Measurements from ENCODE around the gene TBX2. TPM values are rescaled to one million over a fixed set of nuclear protein-coding genes. Genes with fewer than 3 reads are reported as not detected.

Gene TBX2
- total RNA-seq, 4 donors from 2014 or later, result 2.3 to 31.4 (median 8.2) TPM

DNA sequence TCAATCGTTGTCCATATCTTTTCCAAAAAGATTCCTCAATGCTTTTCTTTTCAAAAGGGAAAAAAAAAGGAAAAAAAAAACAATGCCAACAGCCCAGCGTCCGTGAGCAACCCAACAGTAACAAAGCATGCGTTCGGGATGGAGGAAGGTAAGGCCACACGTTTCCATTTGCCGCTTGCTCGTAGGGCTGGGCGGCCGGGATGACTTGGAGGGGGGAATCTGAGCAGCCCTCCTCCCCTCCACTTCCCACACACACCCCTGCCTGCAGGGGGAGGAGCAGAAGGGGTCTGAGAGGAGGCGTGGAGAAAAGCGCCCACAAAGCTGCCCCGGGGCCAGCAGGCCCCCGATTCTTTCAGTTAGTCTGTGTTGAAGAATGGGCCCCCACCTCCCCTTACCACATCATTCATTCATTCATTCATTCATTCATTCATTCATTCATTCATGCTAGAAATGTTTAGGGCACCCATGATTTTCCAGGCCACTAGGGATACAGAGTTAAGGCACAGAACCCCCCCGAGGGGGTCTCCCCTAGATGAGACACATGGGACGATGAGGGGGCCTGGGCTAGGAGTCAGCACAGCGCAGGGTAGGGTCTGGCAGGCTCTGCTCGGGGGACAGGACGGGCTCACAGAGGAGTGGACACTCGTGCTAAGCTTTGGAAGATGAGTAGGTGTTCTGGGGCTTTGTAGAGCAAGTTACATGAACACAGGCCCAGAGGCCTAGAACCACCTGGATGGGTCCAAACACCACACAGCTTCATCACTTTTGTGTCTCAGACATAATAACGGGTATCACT lies 10.9 kb upstream of the TBX2 start:
- DNase-seq, result no peak
- H3K27me3 ChIP-seq, result no peaks in the 10 kb centered on the region
- H3K36me3 ChIP-seq, result no peaks in the 10 kb centered on the region
- H3K9me3 ChIP-seq, result no peaks in the 10 kb centered on the region
- no peak overlapping the region for H3K4me3 ChIP-seq
- peaks cover 0 to 7% (median 2%) of the 10 kb centered on the region in 4 donors for H3K4me1 ChIP-seq
- TF ChIP-seq, protein P1, sequence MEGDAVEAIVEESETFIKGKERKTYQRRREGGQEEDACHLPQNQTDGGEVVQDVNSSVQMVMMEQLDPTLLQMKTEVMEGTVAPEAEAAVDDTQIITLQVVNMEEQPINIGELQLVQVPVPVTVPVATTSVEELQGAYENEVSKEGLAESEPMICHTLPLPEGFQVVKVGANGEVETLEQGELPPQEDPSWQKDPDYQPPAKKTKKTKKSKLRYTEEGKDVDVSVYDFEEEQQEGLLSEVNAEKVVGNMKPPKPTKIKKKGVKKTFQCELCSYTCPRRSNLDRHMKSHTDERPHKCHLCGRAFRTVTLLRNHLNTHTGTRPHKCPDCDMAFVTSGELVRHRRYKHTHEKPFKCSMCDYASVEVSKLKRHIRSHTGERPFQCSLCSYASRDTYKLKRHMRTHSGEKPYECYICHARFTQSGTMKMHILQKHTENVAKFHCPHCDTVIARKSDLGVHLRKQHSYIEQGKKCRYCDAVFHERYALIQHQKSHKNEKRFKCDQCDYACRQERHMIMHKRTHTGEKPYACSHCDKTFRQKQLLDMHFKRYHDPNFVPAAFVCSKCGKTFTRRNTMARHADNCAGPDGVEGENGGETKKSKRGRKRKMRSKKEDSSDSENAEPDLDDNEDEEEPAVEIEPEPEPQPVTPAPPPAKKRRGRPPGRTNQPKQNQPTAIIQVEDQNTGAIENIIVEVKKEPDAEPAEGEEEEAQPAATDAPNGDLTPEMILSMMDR (IDR thresholded peaks at IDR 0.05), result no peak
- TF ChIP-seq POLR2A (IDR thresholded peaks at IDR 0.05), result no peak
- H3K27ac ChIP-seq, result no peak overlapping the region

DNA sequence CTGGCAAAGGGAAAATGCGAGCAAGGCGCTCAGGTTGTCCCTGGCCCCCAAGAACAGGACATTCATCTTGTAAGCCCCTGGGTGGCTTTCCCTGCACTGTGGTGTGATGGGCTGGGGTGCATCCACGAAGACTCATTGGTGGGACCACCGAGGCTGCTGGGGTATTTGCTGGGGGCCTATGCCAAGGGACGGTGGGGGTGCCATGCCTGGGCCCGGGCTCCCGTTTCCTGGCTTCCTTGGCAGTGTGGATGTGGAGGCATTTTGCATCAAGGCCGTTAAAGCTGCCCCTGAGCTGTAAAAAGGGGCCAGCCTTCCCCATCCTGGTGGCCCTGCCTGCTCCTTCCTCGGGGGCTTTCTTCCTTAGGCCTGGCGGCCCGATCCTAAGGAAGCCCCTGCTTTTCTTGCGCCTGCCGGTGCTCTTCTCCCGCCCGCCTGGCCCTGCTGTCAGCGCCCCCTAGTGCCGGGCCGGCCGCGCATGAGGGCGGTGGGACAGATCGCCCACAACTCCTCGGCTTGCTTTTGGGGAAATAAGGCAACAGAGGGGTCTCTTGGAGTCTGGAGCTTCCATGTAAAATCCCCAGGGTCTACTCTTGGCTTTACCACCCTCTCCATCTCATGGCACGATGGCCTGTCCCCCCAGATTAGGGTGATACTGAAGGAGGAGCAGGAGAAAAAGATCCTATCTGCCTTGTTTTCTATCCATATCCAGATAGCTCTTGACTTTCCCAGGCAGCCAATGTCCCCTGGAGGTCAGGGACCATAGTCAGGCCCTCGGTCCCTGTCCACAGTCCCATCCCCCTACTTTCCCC lies 9.8 kb upstream of the TBX2 start:
- no peaks in the 10 kb centered on the region for H3K36me3 ChIP-seq
- H3K27ac ChIP-seq, result no peak overlapping the region
- H3K4me1 ChIP-seq, result peaks cover 0 to 7% (median 2%) of the 10 kb centered on the region in 4 donors
- peak in 2 of 3 donors; percentile 40 to 61 for DNase-seq
- H3K9me3 ChIP-seq, result no peaks in the 10 kb centered on the region
- TF ChIP-seq, protein P1 (IDR thresholded peaks at IDR 0.05), result peak; percentile 37 to 83 (median 70)
- no peak for TF ChIP-seq POLR2A (IDR thresholded peaks at IDR 0.05)
- H3K4me3 ChIP-seq, result no peak overlapping the region
- no peaks in the 10 kb centered on the region for H3K27me3 ChIP-seq

GRCh38 chr17:61390479-61390791 lies 9.2 kb upstream of the TBX2 start:
- Histone ChIP-seq H3K36me3 (no peaks in the 10 kb centered on the region), H3K9me3 (no peaks in the 10 kb centered on the region), H3K27ac (no peak overlapping the region), H3K4me1 (peaks cover 0 to 7% (median 2%) of the 10 kb centered on the region in 4 donors), H3K27me3 (no peaks in the 10 kb centered on the region), H3K4me3 (no peak overlapping the region)
- no peak for DNase-seq
- TF ChIP-seq POLR2A (IDR thresholded peaks at IDR 0.05), result no peak
- TF ChIP-seq, protein P1 (IDR thresholded peaks at IDR 0.05), result no peak

GRCh38 chr17:61391595-61392291 lies 7.9 kb upstream of the TBX2 start:
- Histone ChIP-seq H3K27ac (no peak overlapping the region), H3K36me3 (no peaks in the 10 kb centered on the region), H3K4me1 (peaks cover 0 to 17% (median 4%) of the 10 kb centered on the region in 4 donors), H3K9me3 (no peaks in the 10 kb centered on the region), H3K27me3 (peaks cover 0 to 12% of the 10 kb centered on the region in 2 donors), H3K4me3 (no peak overlapping the region)
- no peak for DNase-seq
- TF ChIP-seq, protein P1 (IDR thresholded peaks at IDR 0.05), result no peak
- TF ChIP-seq POLR2A (IDR thresholded peaks at IDR 0.05), result no peak

DNA sequence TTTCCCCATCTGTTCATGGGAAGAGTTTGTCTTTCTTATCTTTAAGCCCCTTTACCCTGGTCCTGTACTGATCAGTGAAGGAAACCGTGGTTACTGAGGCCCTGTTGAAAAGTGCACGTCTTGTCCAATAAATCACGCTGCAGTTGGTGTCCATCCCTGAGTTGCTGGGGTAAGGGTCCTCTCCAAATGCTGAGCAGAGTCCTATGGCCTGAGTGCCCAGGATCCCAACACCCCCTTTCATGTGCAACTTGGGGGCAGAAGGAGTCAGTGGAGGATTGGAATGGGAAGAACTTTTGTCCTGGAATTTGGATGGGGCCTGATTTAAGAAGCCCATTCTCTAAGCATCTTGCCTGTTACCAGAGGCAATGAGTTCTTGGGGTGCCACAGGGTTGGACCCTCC lies 7.0 kb upstream of the TBX2 start:
- TF ChIP-seq, protein P1 (IDR thresholded peaks at IDR 0.05), result no peak
- no peak for TF ChIP-seq POLR2A (IDR thresholded peaks at IDR 0.05)
- Histone ChIP-seq H3K27ac (no peak overlapping the region), H3K9me3 (no peaks in the 10 kb centered on the region), H3K27me3 (peaks cover 0 to 21% of the 10 kb centered on the region in 2 donors), H3K36me3 (no peaks in the 10 kb centered on the region), H3K4me1 (peaks cover 0 to 27% (median 8%) of the 10 kb centered on the region in 4 donors), H3K4me3 (no peak overlapping the region)
- no peak for DNase-seq
